PC-9 (cell line): ENCODE data around the gene ZNF672. TPM values are rescaled to one million over a fixed set of nuclear protein-coding genes. Genes with fewer than 3 reads are reported as not detected.

Source experiments
- BruUV-seq: library from RNA; stranded (reverse); fragments of 400-500 nt; replicated peaks from 2 replicates; lab custom pipeline; 2021; lab: Mats Ljungman, UMichigan
- CTCF ChIA-PET: fragments of 300-600 bp; sonication (Branson Sonifier 250); formaldehyde crosslinking; loops from one replicate; lab custom pipeline; 2022; ENCODE audit warnings: antibody characterized with exemption; lab: Charles Lee
- POLR2A ChIA-PET: fragments of 300-600 bp; sonication (Branson Sonifier 250); formaldehyde crosslinking; loops from one replicate; lab custom pipeline; 2022; ENCODE audit warnings: antibody characterized with exemption; ENCODE audit not compliant: unreplicated experiment; lab: Charles Lee
- DNase-seq, 2 experiments: peaks; one replicate each; pipeline versions ENCODE4 v3.0.0 to v3.0.0-alpha.2; 2015 to 2022; ENCODE audit warnings: mixed read lengths in 1 of 2
- H2AFZ ChIP-seq: fragments of 200-600 bp; sonication (generic); 2 replicates; pipeline ENCODE4 v1.8.1; 2017; ENCODE audit warnings: antibody characterized with exemption
- H3F3A ChIP-seq: fragments of 200-600 bp; sonication (generic); 2 replicates; pipeline ENCODE4 v1.8.1; 2017; ENCODE audit warnings: antibody characterized with exemption, mild to moderate bottlenecking, low read depth; ENCODE audit not compliant: insufficient read depth
- H3K27ac ChIP-seq: fragments of 200-600 bp; sonication (generic); 2 replicates; pipeline ENCODE4 v1.6.1; 2016; ENCODE audit warnings: mixed run types
- H3K27me3 ChIP-seq: fragments of 200-600 bp; sonication (generic); 2 replicates; pipeline ENCODE4 v1.6.1; 2016; ENCODE audit warnings: low read depth, mixed run types; ENCODE audit not compliant: insufficient read depth
- H3K36me3 ChIP-seq: fragments of 200-600 bp; sonication (generic); 2 replicates; pipeline ENCODE4 v1.6.1; 2016; ENCODE audit warnings: low read depth, mixed run types
- H3K4me1 ChIP-seq: fragments of 200-600 bp; sonication (generic); replicated peaks from 2 replicates; pipeline ENCODE4 v1.6.1; 2016; ENCODE audit warnings: mixed run types; ENCODE audit not compliant: insufficient read depth
- H3K4me2 ChIP-seq: fragments of 200-600 bp; sonication (generic); 2 replicates; pipeline ENCODE4 v1.6.1; 2017; ENCODE audit warnings: mixed run types
- H3K4me3 ChIP-seq: fragments of 200-600 bp; sonication (generic); 2 replicates; pipeline ENCODE4 v1.6.1; 2016; ENCODE audit warnings: mixed run types
- H3K79me2 ChIP-seq: fragments of 200-600 bp; sonication (generic); 2 replicates; pipeline ENCODE4 v1.6.1; 2017; ENCODE audit warnings: low read depth, mixed run types
- H3K9me2 ChIP-seq: fragments of 200-600 bp; sonication (generic); 2 replicates; pipeline ENCODE4 v1.8.1; 2017; ENCODE audit warnings: mild to moderate bottlenecking; ENCODE audit not compliant: insufficient read depth
- H3K9me3 ChIP-seq: fragments of 200-600 bp; sonication (generic); 2 replicates; pipeline ENCODE4 v1.8.1; 2016; ENCODE audit warnings: low read depth; ENCODE audit not compliant: insufficient read depth
- H4K20me1 ChIP-seq: fragments of 200-600 bp; sonication (generic); 2 replicates; pipeline ENCODE4 v1.8.1; 2017; ENCODE audit not compliant: insufficient read depth
- EZH2 ChIP-seq: fragments of 200-600 bp; sonication (generic); IDR thresholded peaks from 2 replicates; pipeline ENCODE4 v1.8.0; 2017; ENCODE audit warnings: antibody characterized with exemption, low read depth
- intact Hi-C: fragments of 100-400 bp; cut with micrococcal nuclease; formaldehyde crosslinking; loops from one replicate; pipeline ENCODE4 v1.10.0; 2022; ENCODE audit not compliant: unreplicated experiment
- total RNA-seq: library from RNA; stranded (reverse); gene quantifications from 2 replicates; pipeline ENCODE4 v1.2.3, GENCODE V29; 2021
- TF ChIP-seq, protein P1 (sequence below): fragments of 200-600 bp; sonication (generic); conservative IDR thresholded peaks from 2 replicates; pipeline ENCODE4 v1.6.1; 2017; ENCODE audit warnings: mixed run types, antibody characterized with exemption, mild to moderate bottlenecking, moderate library complexity

The ZNF672 gene
- total RNA-seq, 1 experiment from 2014 or later, result 24.7 TPM

DNA sequence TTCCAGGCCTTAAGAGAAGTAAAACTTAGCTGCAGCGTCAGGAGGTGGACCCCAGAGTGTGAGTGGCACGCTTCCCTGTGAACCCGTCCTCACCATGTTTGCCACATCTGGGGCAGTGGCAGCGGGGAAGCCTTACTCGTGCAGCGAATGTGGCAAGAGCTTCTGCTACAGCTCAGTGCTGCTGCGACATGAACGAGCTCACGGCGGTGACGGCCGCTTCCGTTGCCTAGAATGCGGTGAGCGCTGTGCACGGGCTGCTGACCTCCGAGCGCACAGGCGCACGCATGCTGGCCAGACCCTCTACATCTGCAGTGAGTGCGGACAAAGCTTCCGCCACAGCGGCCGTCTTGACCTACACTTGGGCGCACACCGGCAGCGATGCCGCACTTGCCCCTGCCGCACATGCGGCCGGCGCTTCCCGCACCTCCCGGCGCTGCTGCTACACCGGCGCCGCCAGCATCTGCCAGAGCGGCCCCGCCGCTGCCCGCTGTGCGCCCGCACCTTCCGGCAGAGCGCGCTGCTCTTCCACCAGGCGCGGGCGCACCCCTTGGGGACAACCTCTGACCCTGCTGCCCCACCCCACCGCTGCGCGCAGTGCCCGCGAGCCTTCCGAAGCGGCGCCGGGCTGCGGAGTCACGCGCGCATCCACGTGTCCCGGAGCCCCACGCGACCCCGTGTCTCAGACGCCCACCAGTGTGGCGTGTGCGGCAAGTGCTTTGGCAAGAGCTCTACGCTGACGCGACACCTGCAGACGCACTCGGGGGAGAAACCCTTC lies 9.3 kb downstream of the ZNF672 start:
- Histone ChIP-seq H3K36me3 (no peaks in the 10 kb centered on the region), H2AFZ (no peak overlapping the region), H3K4me3 (no peak overlapping the region), H3K4me1 (no peaks in the 10 kb centered on the region), H3K9me2 (no peaks in the 10 kb centered on the region), H4K20me1 (no peaks in the 10 kb centered on the region), H3K4me2 (no peak overlapping the region), H3K9me3 (no peaks in the 10 kb centered on the region), H3K27me3 (no peaks in the 10 kb centered on the region), H3F3A (no peaks in the 10 kb centered on the region), H3K79me2 (no peaks in the 10 kb centered on the region; the same call in 1 of the 2 replicates), H3K27ac (no peak overlapping the region)
- DNase-seq, result no peak
- no TSS peak for BruUV-seq
- no peak for TF ChIP-seq EZH2
- TF ChIP-seq, protein P1, sequence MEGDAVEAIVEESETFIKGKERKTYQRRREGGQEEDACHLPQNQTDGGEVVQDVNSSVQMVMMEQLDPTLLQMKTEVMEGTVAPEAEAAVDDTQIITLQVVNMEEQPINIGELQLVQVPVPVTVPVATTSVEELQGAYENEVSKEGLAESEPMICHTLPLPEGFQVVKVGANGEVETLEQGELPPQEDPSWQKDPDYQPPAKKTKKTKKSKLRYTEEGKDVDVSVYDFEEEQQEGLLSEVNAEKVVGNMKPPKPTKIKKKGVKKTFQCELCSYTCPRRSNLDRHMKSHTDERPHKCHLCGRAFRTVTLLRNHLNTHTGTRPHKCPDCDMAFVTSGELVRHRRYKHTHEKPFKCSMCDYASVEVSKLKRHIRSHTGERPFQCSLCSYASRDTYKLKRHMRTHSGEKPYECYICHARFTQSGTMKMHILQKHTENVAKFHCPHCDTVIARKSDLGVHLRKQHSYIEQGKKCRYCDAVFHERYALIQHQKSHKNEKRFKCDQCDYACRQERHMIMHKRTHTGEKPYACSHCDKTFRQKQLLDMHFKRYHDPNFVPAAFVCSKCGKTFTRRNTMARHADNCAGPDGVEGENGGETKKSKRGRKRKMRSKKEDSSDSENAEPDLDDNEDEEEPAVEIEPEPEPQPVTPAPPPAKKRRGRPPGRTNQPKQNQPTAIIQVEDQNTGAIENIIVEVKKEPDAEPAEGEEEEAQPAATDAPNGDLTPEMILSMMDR, result no peak
- ChIA-PET CTCF (no interaction called here), POLR2A (interaction anchor here (0.5 kb wide), 1 partner anchor 15 kb away, joined by 6 read pairs; no protein-coding TSS in a partner anchor)
- intact Hi-C loops, result no loop called here

DNA sequence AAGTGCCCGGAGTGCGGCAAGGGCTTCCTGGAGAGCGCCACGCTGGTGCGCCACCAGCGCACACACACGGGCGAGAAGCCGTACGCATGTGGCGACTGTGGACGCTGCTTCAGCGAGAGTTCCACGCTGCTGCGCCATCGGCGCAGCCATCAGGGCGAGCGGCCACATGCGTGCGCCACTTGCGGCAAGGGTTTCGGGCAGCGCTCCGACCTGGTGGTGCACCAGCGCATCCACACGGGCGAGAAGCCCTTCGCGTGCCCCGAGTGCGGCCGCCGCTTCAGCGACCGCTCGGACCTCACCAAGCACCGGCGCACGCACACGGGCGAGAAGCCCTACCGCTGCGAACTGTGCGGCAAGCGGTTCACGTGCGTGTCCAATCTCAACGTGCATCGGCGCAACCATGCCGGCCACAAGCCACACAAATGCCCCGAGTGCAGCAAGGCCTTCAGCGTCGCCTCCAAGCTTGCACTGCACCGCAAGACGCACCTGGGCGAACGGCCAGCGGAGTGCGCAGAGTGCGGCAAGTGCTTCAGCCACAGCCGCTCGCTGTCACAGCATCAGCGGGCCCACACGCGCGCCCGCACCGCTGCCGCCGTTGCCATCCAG lies 10.0 kb downstream of the ZNF672 start:
- BruUV-seq, result no TSS peak
- H3K9me3 ChIP-seq, result no peaks in the 10 kb centered on the region
- H3K4me1 ChIP-seq, result no peaks in the 10 kb centered on the region
- H4K20me1 ChIP-seq, result no peaks in the 10 kb centered on the region
- DNase-seq, result no peak
- no peak for TF ChIP-seq EZH2
- TF ChIP-seq, protein P1, result no peak
- H3K27ac ChIP-seq, result no peak overlapping the region
- no peaks in the 10 kb centered on the region for H3F3A ChIP-seq
- no peaks in the 10 kb centered on the region for H3K36me3 ChIP-seq
- no peak overlapping the region for H3K4me3 ChIP-seq
- no peaks in the 10 kb centered on the region for H3K27me3 ChIP-seq
- H2AFZ ChIP-seq, result no peak overlapping the region
- ChIA-PET CTCF (no interaction called here), POLR2A (interaction anchor here (0.5 kb wide), 1 partner anchor 14 kb away, joined by 6 read pairs; no protein-coding TSS in a partner anchor)
- no peaks in the 10 kb centered on the region for H3K9me2 ChIP-seq
- H3K79me2 ChIP-seq, result no peaks in the 10 kb centered on the region; the same call in 1 of the 2 replicates
- intact Hi-C loops, result no loop called here
- H3K4me2 ChIP-seq, result no peak overlapping the region

DNA sequence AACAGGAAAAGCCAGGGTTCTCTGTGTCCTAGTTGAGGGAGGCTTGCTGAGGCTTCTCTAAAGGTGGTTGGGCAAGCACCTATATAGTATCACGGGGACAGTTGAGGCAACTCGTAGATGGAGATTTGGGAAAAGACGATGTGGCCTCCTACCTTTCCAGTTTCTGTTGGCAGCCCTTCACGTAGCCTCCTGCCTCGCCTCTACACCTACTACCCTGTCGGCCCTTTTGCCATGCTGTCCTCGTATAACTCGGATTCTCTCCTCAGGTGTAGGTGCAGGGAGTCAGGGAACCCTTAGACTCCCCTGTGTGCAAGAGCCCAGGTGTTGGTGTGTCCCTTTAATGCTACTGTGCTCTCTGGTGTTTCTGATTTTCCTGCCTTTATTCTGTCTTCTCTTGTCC lies 10.6 kb downstream of the ZNF672 start:
- H3K9me3 ChIP-seq, result no peaks in the 10 kb centered on the region
- no peaks in the 10 kb centered on the region for H3K4me1 ChIP-seq
- H3K27me3 ChIP-seq, result no peaks in the 10 kb centered on the region
- H4K20me1 ChIP-seq, result no peaks in the 10 kb centered on the region
- H3K9me2 ChIP-seq, result no peaks in the 10 kb centered on the region
- ChIA-PET POLR2A (no interaction called here), CTCF (no interaction called here)
- intact Hi-C loops, result no loop called here
- no peak for DNase-seq
- H3K27ac ChIP-seq, result no peak overlapping the region
- no TSS peak for BruUV-seq
- no peaks in the 10 kb centered on the region for H3F3A ChIP-seq
- H3K36me3 ChIP-seq, result no peaks in the 10 kb centered on the region; the same call in 1 of the 2 replicates
- H3K4me3 ChIP-seq, result no peak overlapping the region
- TF ChIP-seq, protein P1, result no peak
- no peak for TF ChIP-seq EZH2
- H3K4me2 ChIP-seq, result no peak overlapping the region
- H2AFZ ChIP-seq, result no peak overlapping the region
- H3K79me2 ChIP-seq, result no peaks in the 10 kb centered on the region; the same call in 1 of the 2 replicates
